ENCODE results near the gene HHLA2.

Gene HHLA2

GRCh38 chr3:108393128-108393900 is 97.0 kb downstream of the HHLA2 start:
- DNase-seq (ENCODE audit: low spot score): no peak

- no peak for DNase-seq (ENCODE audit: low spot score)
Measured at GRCh38 chr3:108394016-108394415, 97.7 kb downstream of the HHLA2 start.

- no peak for DNase-seq (ENCODE audit: low spot score)
Measured at GRCh38 chr3:108394563-108394962, 98.2 kb downstream of the HHLA2 start.

GRCh38 chr3:108396336-108396735 is 100.0 kb downstream of the HHLA2 start:
- DNase-seq (ENCODE audit: low spot score): no peak

- DNase-seq (ENCODE audit: low spot score): no peak
Measured at GRCh38 chr3:108398510-108398909, 102.2 kb downstream of the HHLA2 start.

GRCh38 chr3:108401836-108402235 is 105.5 kb downstream of the HHLA2 start:
- no peak for DNase-seq (ENCODE audit: low spot score)

GRCh38 chr3:108403198-108403597 is 106.8 kb downstream of the HHLA2 start:
- DNase-seq (ENCODE audit: low spot score): no peak

GRCh38 chr3:108403686-108404345 is 107.5 kb downstream of the HHLA2 start:
- DNase-seq (ENCODE audit: low spot score): no peak

GRCh38 chr3:108404368-108404767 is 108.0 kb downstream of the HHLA2 start:
- DNase-seq (ENCODE audit: low spot score): no peak

- DNase-seq (ENCODE audit: low spot score): no peak
Measured at GRCh38 chr3:108406063-108406660, 109.8 kb downstream of the HHLA2 start.

GRCh38 chr3:108406661-108407206 is 110.4 kb downstream of the HHLA2 start:
- peak; percentile 25 for DNase-seq (ENCODE audit: low spot score)

GRCh38 chr3:108407886-108408285 is 111.5 kb downstream of the HHLA2 start:
- no peak for DNase-seq (ENCODE audit: low spot score)

GRCh38 chr3:108408883-108409799 is 112.8 kb downstream of the HHLA2 start:
- DNase-seq (ENCODE audit: low spot score): no peak

GRCh38 chr3:108409800-108410178 is 113.4 kb downstream of the HHLA2 start:
- DNase-seq (ENCODE audit: low spot score): no peak

GRCh38 chr3:108410531-108410984 is 114.2 kb downstream of the HHLA2 start:
- no peak for DNase-seq (ENCODE audit: low spot score)

GRCh38 chr3:108412121-108412750 is 115.9 kb downstream of the HHLA2 start:
- DNase-seq (ENCODE audit: low spot score): no peak

- no peak for DNase-seq (ENCODE audit: low spot score)
Measured at GRCh38 chr3:108414007-108414406, 117.7 kb downstream of the HHLA2 start.

GRCh38 chr3:108415661-108416060 is 119.3 kb downstream of the HHLA2 start:
- no peak for DNase-seq (ENCODE audit: low spot score)

- DNase-seq (ENCODE audit: low spot score): no peak
Measured at GRCh38 chr3:108416111-108416869, 119.9 kb downstream of the HHLA2 start.

- peak; percentile 10 for DNase-seq (ENCODE audit: low spot score)
Measured at GRCh38 chr3:108420926-108421325, 124.6 kb downstream of the HHLA2 start.

Measured in AG08396 (cell line).